Activated naive CD8-positive, alpha-beta T cell treated with anti-CD3 and anti-CD28 coated beads for 36 hours (primary cell): ENCODE measurements around the gene GALNT7. TPM values are rescaled to one million over a fixed set of nuclear protein-coding genes. Genes with fewer than 3 reads are reported as not detected.
"Not testable (repeated sequence)": the region's sequence is repeated elsewhere in the genome, so short reads cannot be mapped to it uniquely, and the experiment has no call there.

ENCODE experiments used
- DNase-seq: peaks from one replicate; pipeline ENCODE4 v3.0.0; 2021
- H3K27ac Mint-ChIP-seq: one replicate; pipeline ENCODE4 v1.8.0; 2022; ENCODE audit warnings: mild to moderate bottlenecking, moderate library complexity, mixed read lengths
- H3K27me3 Mint-ChIP-seq: one replicate; pipeline ENCODE4 v1.8.0; 2022; ENCODE audit warnings: mild to moderate bottlenecking, mixed read lengths
- H3K36me3 Mint-ChIP-seq: one replicate; pipeline ENCODE4 v1.8.0; 2021; ENCODE audit warnings: mild to moderate bottlenecking, mixed read lengths
- H3K4me1 Mint-ChIP-seq: one replicate; pipeline ENCODE4 v1.8.0; 2021; ENCODE audit warnings: mixed read lengths
- H3K4me3 Mint-ChIP-seq: one replicate; pipeline ENCODE4 v1.8.0; 2022; ENCODE audit warnings: mild to moderate bottlenecking, moderate library complexity, mixed read lengths
- H3K9me3 Mint-ChIP-seq: one replicate; pipeline ENCODE4 v1.8.0; 2022; ENCODE audit warnings: mixed read lengths
- total RNA-seq, 2 experiments: library from RNA; stranded (reverse); gene quantifications; one replicate each; pipeline ENCODE4 v1.2.3, GENCODE V29; 2021

GALNT7 gene
- total RNA-seq, result 10 to 100 TPM; 14.3 to 14.7 TPM

DNA sequence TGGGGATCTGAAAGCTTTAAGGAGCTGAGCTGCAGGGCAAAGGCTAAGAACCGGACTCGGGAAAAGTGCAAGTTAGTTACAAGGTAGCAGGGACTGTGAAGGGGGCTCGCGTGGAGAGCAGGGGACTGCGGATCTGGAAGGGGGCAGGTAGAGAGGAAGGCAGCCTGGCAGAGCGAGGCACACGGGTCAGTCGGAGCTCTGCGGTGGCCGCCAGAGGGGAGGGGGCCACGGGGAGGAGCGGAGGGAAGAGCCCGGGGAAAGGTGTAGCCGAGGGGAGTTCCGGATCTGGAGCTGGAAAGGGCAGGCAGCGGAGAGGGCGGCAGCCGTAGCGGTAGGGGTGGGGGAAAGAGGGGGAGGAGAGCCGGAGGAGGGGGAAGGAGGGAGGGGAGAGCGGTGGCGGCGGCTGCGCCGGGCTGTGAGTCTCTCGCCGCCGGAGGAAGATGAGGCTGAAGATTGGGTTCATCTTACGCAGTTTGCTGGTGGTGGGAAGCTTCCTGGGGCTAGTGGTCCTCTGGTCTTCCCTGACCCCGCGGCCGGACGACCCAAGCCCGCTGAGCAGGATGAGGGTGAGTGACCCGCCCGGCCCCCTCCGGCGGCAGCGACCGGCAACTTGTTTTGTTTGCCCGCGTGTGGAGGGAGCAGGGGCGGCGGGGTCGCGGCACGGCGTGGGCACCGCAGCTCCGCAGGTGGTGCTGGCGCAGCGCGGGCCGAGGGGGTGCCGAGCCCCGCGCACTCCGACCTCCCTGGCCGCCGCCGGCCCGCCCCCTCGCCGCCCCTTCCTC is at the start of gene GALNT7:
GALNT7 (plus strand) TSS at position 416 of the 782 bp plus-strand sequence; CDS start at position 441, 25 bp downstream.
- peaks cover 1% of the 10 kb centered on the region for H3K36me3 Mint-ChIP-seq
- peak; percentile 62 for DNase-seq
- H3K4me1 Mint-ChIP-seq, result peaks cover 40% of the 10 kb centered on the region
- no peaks in the 10 kb centered on the region for H3K9me3 Mint-ChIP-seq
- H3K27me3 Mint-ChIP-seq, result no peaks in the 10 kb centered on the region
- peak within 1 kb of the TSS; percentile 92 for H3K4me3 Mint-ChIP-seq
- H3K27ac Mint-ChIP-seq, result peak within 1 kb of the TSS; percentile 90

- not testable (repeated sequence) for H3K36me3 Mint-ChIP-seq, H3K4me1 Mint-ChIP-seq
These were observed 49.8 kb upstream of the GALNT7 start for GRCh38 chr4:173118819-173119218.

DNA sequence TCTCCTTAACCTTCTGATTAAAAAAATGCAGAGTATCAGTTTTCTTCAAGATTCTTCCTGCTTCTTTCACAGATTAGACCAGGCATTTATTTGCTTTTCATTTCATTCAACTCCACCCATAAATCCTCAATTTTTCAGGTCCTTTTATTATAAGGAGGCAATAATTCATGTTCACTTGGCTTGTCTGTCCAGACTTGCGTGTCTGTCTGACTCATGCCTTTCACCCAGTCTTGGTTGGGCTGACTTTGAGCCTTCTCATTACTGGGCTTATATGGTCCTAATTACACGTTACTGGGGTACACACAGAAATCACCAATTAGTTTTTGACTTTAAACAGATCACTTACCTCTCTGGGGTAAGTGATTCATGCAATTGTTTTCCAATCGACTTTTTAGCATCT is 48.8 kb upstream of the GALNT7 start:
- Mint-ChIP-seq H3K36me3 (no peaks in the 10 kb centered on the region), H3K27me3 (no peaks in the 10 kb centered on the region), H3K4me1 (peaks cover 6% of the 10 kb centered on the region), H3K9me3 (no peaks in the 10 kb centered on the region), H3K4me3 (no peak overlapping the region), H3K27ac (no peak overlapping the region)
- no peak for DNase-seq

More at GRCh38 chr4:173118819-173119218, 49.8 kb upstream of the GALNT7 start:
- H3K27me3 Mint-ChIP-seq, DNase-seq, H3K4me3 Mint-ChIP-seq, H3K9me3 Mint-ChIP-seq, H3K27ac Mint-ChIP-seq: not testable (repeated sequence)

- Mint-ChIP-seq H3K27me3 (no peaks in the 10 kb centered on the region), H3K36me3 (no peaks in the 10 kb centered on the region)
- no peak for DNase-seq
These were observed 47.5 kb upstream of the GALNT7 start for GRCh38 chr4:173121076-173121561.

GRCh38 chr4:173124209-173124865 is 44.3 kb upstream of the GALNT7 start:
- peaks cover 3% of the 10 kb centered on the region for H3K4me1 Mint-ChIP-seq
- H3K27me3 Mint-ChIP-seq, result no peaks in the 10 kb centered on the region
- no peak for DNase-seq
- no peak overlapping the region for H3K4me3 Mint-ChIP-seq
- no peaks in the 10 kb centered on the region for H3K9me3 Mint-ChIP-seq
- no peaks in the 10 kb centered on the region for H3K36me3 Mint-ChIP-seq
- no peak overlapping the region for H3K27ac Mint-ChIP-seq

More at GRCh38 chr4:173121076-173121561, 47.5 kb upstream of the GALNT7 start:
- H3K9me3 Mint-ChIP-seq, result no peaks in the 10 kb centered on the region
- H3K4me1 Mint-ChIP-seq, result peaks cover 6% of the 10 kb centered on the region
- H3K27ac Mint-ChIP-seq, result no peak overlapping the region
- no peak overlapping the region for H3K4me3 Mint-ChIP-seq

DNA sequence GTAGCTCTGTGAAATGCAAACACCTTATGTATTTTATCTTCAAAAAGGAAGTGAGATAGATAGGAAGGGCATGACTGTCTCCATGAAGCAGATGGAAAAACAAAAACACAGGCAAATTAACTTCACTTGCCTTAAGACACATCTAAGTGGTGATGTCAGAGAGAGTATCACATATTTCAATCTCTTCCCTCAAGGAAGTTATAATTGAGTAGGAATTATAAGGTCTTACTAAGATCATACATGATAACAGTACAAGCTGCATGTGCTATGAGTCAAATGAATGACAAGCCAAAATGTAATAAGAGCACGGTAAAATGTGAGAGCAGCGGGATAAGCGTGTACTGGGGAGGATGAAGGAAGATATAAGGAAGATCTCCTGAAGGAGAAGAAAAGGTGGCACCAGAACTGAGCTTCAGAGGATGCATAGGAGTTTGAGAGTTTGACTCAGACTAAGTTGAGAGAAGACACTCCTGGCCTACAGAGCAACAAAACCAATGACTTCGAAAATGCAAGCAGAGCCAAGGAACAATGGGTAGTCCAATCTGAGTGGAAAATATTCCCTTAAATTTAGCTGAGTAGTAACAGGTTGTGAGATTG is 43.3 kb upstream of the GALNT7 start:
- no peaks in the 10 kb centered on the region for H3K9me3 Mint-ChIP-seq
- DNase-seq, result no peak
- H3K36me3 Mint-ChIP-seq, result no peaks in the 10 kb centered on the region
- no peak overlapping the region for H3K4me3 Mint-ChIP-seq
- no peak overlapping the region for H3K27ac Mint-ChIP-seq
- peaks cover 3% of the 10 kb centered on the region for H3K4me1 Mint-ChIP-seq
- H3K27me3 Mint-ChIP-seq, result no peaks in the 10 kb centered on the region

- no peaks in the 10 kb centered on the region for H3K9me3 Mint-ChIP-seq
- no peak for DNase-seq
- H3K27ac Mint-ChIP-seq, result no peak overlapping the region
- H3K36me3 Mint-ChIP-seq, result no peaks in the 10 kb centered on the region
- no peaks in the 10 kb centered on the region for H3K4me1 Mint-ChIP-seq
- no peak overlapping the region for H3K4me3 Mint-ChIP-seq
- H3K27me3 Mint-ChIP-seq, result no peaks in the 10 kb centered on the region
These were observed 40.3 kb upstream of the GALNT7 start for GRCh38 chr4:173128199-173128890.

DNA sequence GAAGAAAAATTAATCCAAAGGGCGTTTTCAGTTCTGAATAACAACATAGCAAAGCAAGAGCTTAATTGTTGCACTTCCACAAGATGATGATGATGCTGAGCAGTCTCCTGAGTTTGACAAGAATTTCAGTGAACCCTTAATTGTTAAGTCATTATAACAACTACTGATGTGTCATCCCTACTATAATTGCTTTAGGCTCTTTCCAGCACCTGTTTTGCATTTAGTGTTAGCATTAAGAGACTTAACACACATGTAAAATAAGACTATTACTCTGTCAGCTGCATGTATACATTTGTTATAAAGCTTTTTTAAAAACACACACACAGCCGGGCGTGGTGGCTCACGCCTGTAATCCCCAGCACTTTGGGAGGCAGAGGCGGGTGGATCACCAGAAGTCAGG is 37.9 kb upstream of the GALNT7 start:
- no peaks in the 10 kb centered on the region for H3K27me3 Mint-ChIP-seq
- H3K36me3 Mint-ChIP-seq, result no peaks in the 10 kb centered on the region
- no peaks in the 10 kb centered on the region for H3K9me3 Mint-ChIP-seq
- H3K4me1 Mint-ChIP-seq, result no peaks in the 10 kb centered on the region
- no peak overlapping the region for H3K4me3 Mint-ChIP-seq
- H3K27ac Mint-ChIP-seq, result no peak overlapping the region
- DNase-seq, result no peak

- H3K4me3 Mint-ChIP-seq, result no peak overlapping the region
- no peaks in the 10 kb centered on the region for H3K9me3 Mint-ChIP-seq
- H3K27ac Mint-ChIP-seq, result no peak overlapping the region
- no peaks in the 10 kb centered on the region for H3K27me3 Mint-ChIP-seq
- H3K36me3 Mint-ChIP-seq, result no peaks in the 10 kb centered on the region
- H3K4me1 Mint-ChIP-seq, result no peaks in the 10 kb centered on the region
- no peak for DNase-seq
These were observed 34.2 kb upstream of the GALNT7 start for GRCh38 chr4:173134426-173134825.

GRCh38 chr4:173135241-173135847 is 33.3 kb upstream of the GALNT7 start:
- no peaks in the 10 kb centered on the region for H3K9me3 Mint-ChIP-seq

DNA sequence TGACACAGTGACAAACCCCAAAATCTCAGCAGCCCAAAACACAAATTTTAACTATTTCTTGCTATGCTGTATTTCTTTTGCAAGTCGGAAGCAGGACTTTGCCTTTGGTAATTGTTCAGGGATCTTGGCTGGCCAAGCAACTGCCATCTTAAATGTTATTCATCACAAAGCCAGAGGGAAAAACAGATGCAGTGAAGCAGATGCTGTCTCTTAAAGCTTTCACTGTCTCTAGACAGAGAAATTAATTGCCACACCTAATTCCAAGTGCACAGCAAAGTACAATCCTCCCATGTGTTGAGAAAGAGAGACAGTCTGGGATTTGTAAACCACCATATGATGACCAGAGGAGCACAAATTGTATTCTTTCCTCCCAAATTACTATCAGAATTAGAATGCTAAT is 30.0 kb upstream of the GALNT7 start:
- Mint-ChIP-seq H3K9me3 (no peaks in the 10 kb centered on the region), H3K4me1 (no peaks in the 10 kb centered on the region), H3K27ac (no peak overlapping the region), H3K36me3 (no peaks in the 10 kb centered on the region), H3K4me3 (no peak overlapping the region), H3K27me3 (no peaks in the 10 kb centered on the region)
- no peak for DNase-seq

More at GRCh38 chr4:173135241-173135847, 33.3 kb upstream of the GALNT7 start:
- H3K27me3 Mint-ChIP-seq, result no peaks in the 10 kb centered on the region
- no peak for DNase-seq
- no peak overlapping the region for H3K4me3 Mint-ChIP-seq
- no peak overlapping the region for H3K27ac Mint-ChIP-seq
- H3K36me3 Mint-ChIP-seq, result no peaks in the 10 kb centered on the region
- H3K4me1 Mint-ChIP-seq, result no peaks in the 10 kb centered on the region

DNA sequence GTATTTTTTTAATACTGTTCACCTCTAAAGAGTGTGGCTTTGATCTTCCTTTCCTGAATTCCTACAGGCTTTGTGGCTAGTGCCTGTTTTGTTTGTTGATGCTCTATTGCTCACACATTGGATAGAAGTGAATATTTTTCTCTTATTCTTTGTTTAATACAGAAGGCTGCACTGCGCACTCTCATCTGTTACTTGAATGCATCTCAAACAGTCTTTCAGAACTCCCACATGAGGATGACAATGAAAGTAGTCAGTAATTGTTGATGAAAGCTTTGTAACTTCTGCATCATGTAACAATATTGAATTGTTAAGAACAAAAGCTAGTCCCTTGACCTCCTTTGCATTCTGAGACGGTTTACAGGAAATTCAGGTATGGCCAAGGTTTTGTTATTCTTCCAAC is 29.1 kb upstream of the GALNT7 start:
- Mint-ChIP-seq H3K9me3 (no peaks in the 10 kb centered on the region), H3K36me3 (no peaks in the 10 kb centered on the region), H3K4me1 (no peaks in the 10 kb centered on the region), H3K27ac (no peak overlapping the region), H3K4me3 (no peak overlapping the region), H3K27me3 (no peaks in the 10 kb centered on the region)
- no peak for DNase-seq

DNA sequence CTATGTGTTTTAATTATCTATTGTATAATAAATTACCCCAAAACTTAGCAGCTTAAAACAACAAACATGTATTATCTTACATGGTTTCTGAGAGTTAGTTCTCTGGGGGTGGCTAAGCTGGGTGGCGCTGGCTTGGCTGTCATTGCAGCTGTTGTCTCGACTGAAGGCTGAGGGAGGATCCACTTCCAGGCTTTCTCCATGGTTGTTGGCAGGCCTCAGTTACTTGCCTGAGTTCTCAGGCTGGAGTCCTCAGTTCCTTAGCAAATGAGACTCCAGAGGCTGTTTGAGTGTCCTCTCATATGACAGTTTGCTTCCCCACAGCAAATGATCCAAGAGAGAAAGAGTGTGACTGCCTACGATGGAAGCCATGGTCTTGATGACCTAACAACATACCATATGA is 23.5 kb upstream of the GALNT7 start:
- Mint-ChIP-seq H3K4me1 (no peaks in the 10 kb centered on the region), H3K4me3 (no peak overlapping the region)
- DNase-seq, result no peak

GRCh38 chr4:173146456-173146855 is 22.2 kb upstream of the GALNT7 start:
- no peaks in the 10 kb centered on the region for H3K36me3 Mint-ChIP-seq
- H3K4me1 Mint-ChIP-seq, result no peaks in the 10 kb centered on the region
- no peaks in the 10 kb centered on the region for H3K9me3 Mint-ChIP-seq
- H3K4me3 Mint-ChIP-seq, result no peak overlapping the region
- H3K27ac Mint-ChIP-seq, result no peak overlapping the region
- no peak for DNase-seq
- H3K27me3 Mint-ChIP-seq, result peaks cover 3% of the 10 kb centered on the region

More for the DNA sequence above, 23.5 kb upstream of the GALNT7 start:
- H3K36me3 Mint-ChIP-seq, result no peaks in the 10 kb centered on the region
- no peak overlapping the region for H3K27ac Mint-ChIP-seq
- peaks cover 3% of the 10 kb centered on the region for H3K27me3 Mint-ChIP-seq
- no peaks in the 10 kb centered on the region for H3K9me3 Mint-ChIP-seq
